ENCODE results near the gene SPATA24. TPM values are rescaled to one million over a fixed set of nuclear protein-coding genes. Genes with fewer than 3 reads are reported as not detected.

Gene SPATA24
- total and polyA plus RNA-seq, 4 donors = 1.8 to 2.7 (median 2.5) TPM

GRCh38 chr5:139397921-139398320 lies 6.0 kb downstream of the SPATA24 start:
- H3K4me3 ChIP-seq (ENCODE audit: low read depth in 1 of 3, low read length in 3 of 3) = no peak overlapping the region
- no peaks in the 10 kb centered on the region for H3K9me3 ChIP-seq (ENCODE audit: control insufficient read depth in 4 of 4, low read length in 3 of 4)
- H3K27ac ChIP-seq (ENCODE audit: low read depth in 1 of 2, low read length in 2 of 2) = no peak overlapping the region
- peaks cover 9 to 16% (median 13%) of the 10 kb centered on the region in 4 donors for H3K4me1 ChIP-seq (ENCODE audit: control insufficient read depth in 4 of 4, insufficient read depth in 4 of 4, low read length in 3 of 4)
- H3K9ac ChIP-seq (ENCODE audit: low read depth in 1 of 2, low read length in 2 of 2) = no peak overlapping the region
- TF ChIP-seq GABPA (IDR thresholded peaks at IDR 0.05 in 1 of 2, conservative IDR thresholded peaks at IDR 0.05 in 1 of 2) (no peak), ATF3 (IDR thresholded peaks at IDR 0.05) (no peak), HNF4A (conservative IDR thresholded peaks at IDR 0.05) (no peak), TAF1 (conservative IDR thresholded peaks at IDR 0.05) (no peak), NR2F2 (IDR thresholded peaks at IDR 0.05) (no peak), FOXA1 (IDR thresholded peaks at IDR 0.05) (no peak), JUND (IDR thresholded peaks at IDR 0.05) (no peak), HNF4G (IDR thresholded peaks at IDR 0.05) (no peak), FOXA2 (IDR thresholded peaks at IDR 0.05) (no peak), YY1 (IDR thresholded peaks at IDR 0.05) (no peak), EGR1 (IDR thresholded peaks at IDR 0.05; ENCODE audit: low read depth in 2 of 2) (no peak), SP1 (IDR thresholded peaks at IDR 0.05) (no peak), RXRA (IDR thresholded peaks at IDR 0.05) (no peak)
- TF ChIP-seq, protein P1, sequence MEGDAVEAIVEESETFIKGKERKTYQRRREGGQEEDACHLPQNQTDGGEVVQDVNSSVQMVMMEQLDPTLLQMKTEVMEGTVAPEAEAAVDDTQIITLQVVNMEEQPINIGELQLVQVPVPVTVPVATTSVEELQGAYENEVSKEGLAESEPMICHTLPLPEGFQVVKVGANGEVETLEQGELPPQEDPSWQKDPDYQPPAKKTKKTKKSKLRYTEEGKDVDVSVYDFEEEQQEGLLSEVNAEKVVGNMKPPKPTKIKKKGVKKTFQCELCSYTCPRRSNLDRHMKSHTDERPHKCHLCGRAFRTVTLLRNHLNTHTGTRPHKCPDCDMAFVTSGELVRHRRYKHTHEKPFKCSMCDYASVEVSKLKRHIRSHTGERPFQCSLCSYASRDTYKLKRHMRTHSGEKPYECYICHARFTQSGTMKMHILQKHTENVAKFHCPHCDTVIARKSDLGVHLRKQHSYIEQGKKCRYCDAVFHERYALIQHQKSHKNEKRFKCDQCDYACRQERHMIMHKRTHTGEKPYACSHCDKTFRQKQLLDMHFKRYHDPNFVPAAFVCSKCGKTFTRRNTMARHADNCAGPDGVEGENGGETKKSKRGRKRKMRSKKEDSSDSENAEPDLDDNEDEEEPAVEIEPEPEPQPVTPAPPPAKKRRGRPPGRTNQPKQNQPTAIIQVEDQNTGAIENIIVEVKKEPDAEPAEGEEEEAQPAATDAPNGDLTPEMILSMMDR (IDR thresholded peaks at IDR 0.05; ENCODE audit: low read depth, low read length, missing input control) = no peak
- TF ChIP-seq, protein P2, sequence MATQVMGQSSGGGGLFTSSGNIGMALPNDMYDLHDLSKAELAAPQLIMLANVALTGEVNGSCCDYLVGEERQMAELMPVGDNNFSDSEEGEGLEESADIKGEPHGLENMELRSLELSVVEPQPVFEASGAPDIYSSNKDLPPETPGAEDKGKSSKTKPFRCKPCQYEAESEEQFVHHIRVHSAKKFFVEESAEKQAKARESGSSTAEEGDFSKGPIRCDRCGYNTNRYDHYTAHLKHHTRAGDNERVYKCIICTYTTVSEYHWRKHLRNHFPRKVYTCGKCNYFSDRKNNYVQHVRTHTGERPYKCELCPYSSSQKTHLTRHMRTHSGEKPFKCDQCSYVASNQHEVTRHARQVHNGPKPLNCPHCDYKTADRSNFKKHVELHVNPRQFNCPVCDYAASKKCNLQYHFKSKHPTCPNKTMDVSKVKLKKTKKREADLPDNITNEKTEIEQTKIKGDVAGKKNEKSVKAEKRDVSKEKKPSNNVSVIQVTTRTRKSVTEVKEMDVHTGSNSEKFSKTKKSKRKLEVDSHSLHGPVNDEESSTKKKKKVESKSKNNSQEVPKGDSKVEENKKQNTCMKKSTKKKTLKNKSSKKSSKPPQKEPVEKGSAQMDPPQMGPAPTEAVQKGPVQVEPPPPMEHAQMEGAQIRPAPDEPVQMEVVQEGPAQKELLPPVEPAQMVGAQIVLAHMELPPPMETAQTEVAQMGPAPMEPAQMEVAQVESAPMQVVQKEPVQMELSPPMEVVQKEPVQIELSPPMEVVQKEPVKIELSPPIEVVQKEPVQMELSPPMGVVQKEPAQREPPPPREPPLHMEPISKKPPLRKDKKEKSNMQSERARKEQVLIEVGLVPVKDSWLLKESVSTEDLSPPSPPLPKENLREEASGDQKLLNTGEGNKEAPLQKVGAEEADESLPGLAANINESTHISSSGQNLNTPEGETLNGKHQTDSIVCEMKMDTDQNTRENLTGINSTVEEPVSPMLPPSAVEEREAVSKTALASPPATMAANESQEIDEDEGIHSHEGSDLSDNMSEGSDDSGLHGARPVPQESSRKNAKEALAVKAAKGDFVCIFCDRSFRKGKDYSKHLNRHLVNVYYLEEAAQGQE (IDR thresholded peaks at IDR 0.05) = no peak
- TF ChIP-seq, protein P3, sequence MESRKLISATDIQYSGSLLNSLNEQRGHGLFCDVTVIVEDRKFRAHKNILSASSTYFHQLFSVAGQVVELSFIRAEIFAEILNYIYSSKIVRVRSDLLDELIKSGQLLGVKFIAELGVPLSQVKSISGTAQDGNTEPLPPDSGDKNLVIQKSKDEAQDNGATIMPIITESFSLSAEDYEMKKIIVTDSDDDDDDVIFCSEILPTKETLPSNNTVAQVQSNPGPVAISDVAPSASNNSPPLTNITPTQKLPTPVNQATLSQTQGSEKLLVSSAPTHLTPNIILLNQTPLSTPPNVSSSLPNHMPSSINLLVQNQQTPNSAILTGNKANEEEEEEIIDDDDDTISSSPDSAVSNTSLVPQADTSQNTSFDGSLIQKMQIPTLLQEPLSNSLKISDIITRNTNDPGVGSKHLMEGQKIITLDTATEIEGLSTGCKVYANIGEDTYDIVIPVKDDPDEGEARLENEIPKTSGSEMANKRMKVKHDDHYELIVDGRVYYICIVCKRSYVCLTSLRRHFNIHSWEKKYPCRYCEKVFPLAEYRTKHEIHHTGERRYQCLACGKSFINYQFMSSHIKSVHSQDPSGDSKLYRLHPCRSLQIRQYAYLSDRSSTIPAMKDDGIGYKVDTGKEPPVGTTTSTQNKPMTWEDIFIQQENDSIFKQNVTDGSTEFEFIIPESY (IDR thresholded peaks at IDR 0.05) = no peak
- TF ChIP-seq, protein P4, sequence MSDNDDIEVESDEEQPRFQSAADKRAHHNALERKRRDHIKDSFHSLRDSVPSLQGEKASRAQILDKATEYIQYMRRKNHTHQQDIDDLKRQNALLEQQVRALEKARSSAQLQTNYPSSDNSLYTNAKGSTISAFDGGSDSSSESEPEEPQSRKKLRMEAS (IDR thresholded peaks at IDR 0.05) = no peak
- 41% methylated on average over 6 of the region's 6 CpGs for WGBS
- peaks cover 0 to 3% (median 0%) of the 10 kb centered on the region in 4 donors for H3K27me3 ChIP-seq (ENCODE audit: control insufficient read depth in 4 of 4, insufficient read depth in 4 of 4, low read length in 3 of 4)
- peaks cover 0 to 1% (median 0%) of the 10 kb centered on the region in 4 donors for H3K36me3 ChIP-seq (ENCODE audit: control insufficient read depth in 4 of 4, insufficient read depth in 3 of 4, low read depth in 1 of 4, low read length in 3 of 4)
- DNase-seq (ENCODE audit: low spot score) = no peak
